Vagina (tissue), 2 donors: ENCODE measurements around the gene TAOK3. TPM values are rescaled to one million over a fixed set of nuclear protein-coding genes. Genes with fewer than 3 reads are reported as not detected.
"Not testable (repeated sequence)": the region's sequence is repeated elsewhere in the genome, so short reads cannot be mapped to it uniquely, and the experiment has no call there.

Source experiments
- DNase-seq, 2 donors: peaks; one replicate each; pipeline ENCODE4 v3.0.0-alpha.2; 2017; ENCODE audit errors: extremely low spot score in 2 of 2
- H3K27ac ChIP-seq: fragments of 200-600 bp; sonication (generic); one replicate; pipeline ENCODE4 v1.5.1; 2019
- H3K27me3 ChIP-seq: fragments of 200-600 bp; sonication (generic); one replicate; pipeline ENCODE4 v1.5.1; 2019
- H3K36me3 ChIP-seq, 2 donors: fragments of 200-600 bp; sonication (generic); one replicate each; pipeline ENCODE4 v1.5.1; 2017 to 2019
- H3K4me1 ChIP-seq: fragments of 200-600 bp; sonication (generic); one replicate; pipeline ENCODE4 v1.5.1; 2019
- H3K4me3 ChIP-seq, 2 donors: fragments of 200-600 bp; sonication (generic); 1 replicate in 1 of 2; 2 replicates in 1 of 2; pipeline ENCODE4 v1.5.1; 2016 to 2019
- H3K9me3 ChIP-seq: fragments of 200-600 bp; sonication (generic); one replicate; pipeline ENCODE4 v1.5.1; 2019
- CTCF ChIP-seq, 3 experiments: fragments of 450-650 bp in 2 of 3; fragments of 200-600 bp in 1 of 3; sonication (generic) in 1 of 3; IDR thresholded peaks; one replicate each; pipeline ENCODE4 v1.5.1; 2017 to 2019; ENCODE audit warnings: antibody characterized with exemption in 3 of 3, mild to moderate bottlenecking in 2 of 3, moderate library complexity in 2 of 3
- POLR2A ChIP-seq, 2 donors: fragments of 450-650 bp; IDR thresholded peaks; one replicate each; pipeline ENCODE4 v1.6.1; 2017; ENCODE audit warnings: antibody characterized with exemption in 2 of 2, mild to moderate bottlenecking in 2 of 2, moderate library complexity in 2 of 2
- POLR2AphosphoS5 ChIP-seq, 2 donors: sonication (generic); formaldehyde crosslinking; IDR thresholded peaks; one replicate each; pipeline ENCODE4 v1.9.0; 2017; ENCODE audit warnings: antibody characterized with exemption in 2 of 2, mild to moderate bottlenecking in 2 of 2, low read depth in 1 of 2; ENCODE audit not compliant: insufficient read depth in 1 of 2
- intact Hi-C: fragments of 100-400 bp; cut with DNase I; formaldehyde crosslinking; loops from one replicate; pipeline ENCODE4 v1.15.1; 2023
- total RNA-seq: library from RNA; depleted of rRNA; stranded (reverse); fragments of >200 nt; gene quantifications from one replicate; pipeline ENCODE4 v1.2.3, GENCODE V29; 2016

TAOK3 gene
- total RNA-seq, 1 donor from 2014 or later = 41.0 TPM

GRCh38 chr12:118256352-118256751, 116.4 kb downstream of the TAOK3 start:
- H3K36me3 ChIP-seq = peaks cover 0 to 10% of the 10 kb centered on the region in 2 donors
- H3K9me3 ChIP-seq = no peaks in the 10 kb centered on the region
- no peak for TF ChIP-seq POLR2AphosphoS5 (IDR thresholded peaks at IDR 0.05; ENCODE audit: insufficient read depth in 1 of 2, low read depth in 1 of 2)
- no peak for TF ChIP-seq CTCF (IDR thresholded peaks at IDR 0.05)
- no peak for TF ChIP-seq POLR2A (IDR thresholded peaks at IDR 0.05)
- DNase-seq = no peak
- H3K4me1 ChIP-seq = no peaks in the 10 kb centered on the region
- intact Hi-C loops = no loop called here
- no peak overlapping the region for H3K27ac ChIP-seq
- no peak overlapping the region for H3K4me3 ChIP-seq
- H3K27me3 ChIP-seq = no peaks in the 10 kb centered on the region

- no peaks in the 10 kb centered on the region for H3K4me1 ChIP-seq
- H3K27ac ChIP-seq = no peak overlapping the region
- TF ChIP-seq POLR2AphosphoS5 (IDR thresholded peaks at IDR 0.05; ENCODE audit: insufficient read depth in 1 of 2, low read depth in 1 of 2) = no peak
- no peak for TF ChIP-seq CTCF (IDR thresholded peaks at IDR 0.05)
- no peak for TF ChIP-seq POLR2A (IDR thresholded peaks at IDR 0.05)
- DNase-seq = no peak
- H3K9me3 ChIP-seq = no peaks in the 10 kb centered on the region
- no peaks in the 10 kb centered on the region for H3K27me3 ChIP-seq
- no peak overlapping the region for H3K4me3 ChIP-seq
- intact Hi-C loops = no loop called here
- peaks cover 0 to 6% of the 10 kb centered on the region in 2 donors for H3K36me3 ChIP-seq
Measured at GRCh38 chr12:118249547-118249946, 123.2 kb downstream of the TAOK3 start.

- intact Hi-C loops, DNase-seq: not testable (repeated sequence)
Measured at GRCh38 chr12:118245886-118246285, 126.8 kb downstream of the TAOK3 start.

DNA sequence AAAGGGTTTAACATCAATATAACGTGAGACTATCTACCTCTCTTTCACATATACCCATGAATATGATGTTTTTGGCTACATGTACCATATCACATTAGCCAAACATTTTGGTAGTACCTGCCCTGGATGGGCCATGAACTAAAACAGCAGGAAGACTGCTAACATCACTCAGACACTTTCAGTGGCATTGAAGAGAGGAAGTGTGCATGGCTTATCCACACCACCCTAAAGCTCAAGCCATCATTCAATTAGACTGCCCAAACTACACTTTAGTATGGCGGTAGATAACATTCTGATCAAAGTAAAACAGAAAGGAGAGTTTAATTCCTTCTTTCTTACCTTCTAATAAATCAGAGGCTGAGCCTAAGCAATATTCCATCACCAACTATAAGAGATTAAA, 133.8 kb downstream of the TAOK3 start:
- intact Hi-C loops = no loop called here
- Histone ChIP-seq H3K27ac (no peak overlapping the region), H3K27me3 (no peaks in the 10 kb centered on the region), H3K9me3 (no peaks in the 10 kb centered on the region), H3K36me3 (peaks cover 0 to 11% of the 10 kb centered on the region in 2 donors), H3K4me1 (peaks cover 20% of the 10 kb centered on the region), H3K4me3 (no peak overlapping the region)
- no peak for TF ChIP-seq POLR2AphosphoS5 (IDR thresholded peaks at IDR 0.05; ENCODE audit: insufficient read depth in 1 of 2, low read depth in 1 of 2)
- no peak for TF ChIP-seq POLR2A (IDR thresholded peaks at IDR 0.05)
- no peak for TF ChIP-seq CTCF (IDR thresholded peaks at IDR 0.05)
- DNase-seq = no peak

More at GRCh38 chr12:118245886-118246285, 126.8 kb downstream of the TAOK3 start:
- not testable (repeated sequence) for H3K4me1 ChIP-seq, H3K27ac ChIP-seq, H3K27me3 ChIP-seq, H3K9me3 ChIP-seq, H3K36me3 ChIP-seq, H3K4me3 ChIP-seq

DNA sequence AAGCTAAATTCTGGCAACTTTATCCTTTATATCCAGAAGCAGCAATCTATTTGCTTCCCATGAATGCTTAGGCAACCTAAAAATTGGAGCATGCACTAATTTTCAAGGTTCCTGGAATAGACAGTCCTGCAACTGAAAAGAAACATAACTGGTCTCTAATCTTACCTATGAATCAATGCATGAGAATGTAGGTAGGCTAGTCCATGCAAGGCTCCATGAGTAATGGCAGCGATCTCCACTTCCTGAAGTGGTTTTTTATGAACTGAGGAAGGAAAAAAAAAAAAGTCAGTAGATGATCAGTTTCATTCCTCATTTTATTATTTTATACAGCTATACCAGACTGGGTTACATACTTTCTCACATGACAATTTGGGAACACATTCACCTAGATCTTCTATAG, 134.8 kb downstream of the TAOK3 start:
- no peaks in the 10 kb centered on the region for H3K9me3 ChIP-seq
- no peak for DNase-seq
- H3K36me3 ChIP-seq = peaks cover 0 to 11% of the 10 kb centered on the region in 2 donors
- peaks cover 20% of the 10 kb centered on the region for H3K4me1 ChIP-seq
- no peak overlapping the region for H3K27ac ChIP-seq
- TF ChIP-seq POLR2AphosphoS5 (IDR thresholded peaks at IDR 0.05; ENCODE audit: insufficient read depth in 1 of 2, low read depth in 1 of 2) = peak in 1 of 2 donors; percentile 77
- TF ChIP-seq CTCF (IDR thresholded peaks at IDR 0.05) = no peak
- intact Hi-C loops = no loop called here
- no peak overlapping the region for H3K4me3 ChIP-seq
- H3K27me3 ChIP-seq = no peaks in the 10 kb centered on the region
